ENCODE results near the gene CEP68.

CEP68 gene

DNA sequence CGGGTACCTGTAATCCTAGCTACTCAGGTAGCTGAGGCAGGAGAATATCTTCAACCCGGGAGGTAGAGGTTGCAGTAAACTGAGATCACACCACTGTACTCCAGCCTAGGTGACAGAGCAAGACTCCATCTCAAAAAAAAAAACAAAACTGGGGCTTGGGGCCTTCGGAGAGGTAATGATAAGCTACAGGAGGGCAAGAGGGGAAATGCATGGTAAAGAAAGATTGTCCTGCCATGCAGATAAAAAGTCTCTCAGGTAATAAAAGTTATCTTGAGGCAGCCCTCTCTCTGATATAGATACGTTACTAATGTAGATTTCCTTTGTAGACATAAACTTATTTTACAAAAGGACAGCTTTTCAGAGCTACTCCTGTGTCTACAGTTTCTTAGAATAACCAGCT, 77.4 kb downstream of the CEP68 start:
- no peak for DNase-seq

DNA sequence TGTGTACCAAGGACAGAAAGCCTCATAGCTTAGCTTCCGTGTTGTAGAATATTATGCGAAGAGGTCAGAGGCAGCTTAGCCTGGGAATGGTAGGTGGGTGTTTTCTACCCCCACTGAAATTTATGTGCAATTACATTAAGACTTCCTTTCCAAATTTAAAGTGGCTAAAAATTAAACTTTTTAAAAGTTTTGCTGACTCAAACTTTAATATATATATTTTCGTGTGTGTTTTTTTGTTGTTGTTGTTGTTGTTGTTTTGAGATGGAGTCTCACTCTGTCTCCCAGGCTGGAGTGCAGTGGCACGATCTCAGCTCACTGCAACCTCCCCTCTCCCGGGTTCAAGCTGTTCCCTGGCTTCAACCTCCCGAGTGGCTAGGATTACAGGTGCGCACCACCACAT, 77.9 kb downstream of the CEP68 start:
- DNase-seq: no peak

DNA sequence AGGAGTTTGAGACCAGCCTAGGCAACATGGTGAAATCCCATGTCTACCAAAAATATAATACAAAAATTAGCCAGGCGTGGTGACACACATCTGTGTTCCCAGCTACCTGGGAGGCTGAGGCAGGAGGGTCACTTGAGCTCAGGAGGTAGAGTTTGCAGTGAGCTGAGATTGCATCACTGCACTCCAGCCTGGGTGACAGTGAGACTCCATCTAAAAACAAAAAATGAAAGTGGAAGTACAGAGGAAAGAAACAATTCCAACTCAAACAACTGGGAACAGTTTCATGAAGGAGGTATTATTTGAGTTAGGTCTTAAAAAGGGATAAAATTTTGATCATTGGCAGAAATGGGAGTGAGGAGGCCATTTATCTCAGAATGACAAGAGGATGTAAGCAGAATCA, 80.0 kb downstream of the CEP68 start:
- DNase-seq: no peak

Measured in NCI-H2081 (cell line).